NT2/D1 (cell line): ENCODE data around the gene FRMD4A.

Experiments used
- DNase-seq: peaks from one replicate; pipeline ENCODE4 v3.0.0-alpha.2; 2011; ENCODE audit warnings: low read depth, low spot score
- H3K27me3 ChIP-seq: 2 replicates; pipeline ENCODE4 v1.6.0; 2011; ENCODE audit warnings: mild to moderate bottlenecking; ENCODE audit not compliant: insufficient read length, insufficient read depth
- H3K36me3 ChIP-seq: 2 replicates; pipeline ENCODE4 v1.6.1; 2011; ENCODE audit warnings: mild to moderate bottlenecking, low read length, mixed read lengths; ENCODE audit not compliant: insufficient read depth, insufficient read length
- H3K4me1 ChIP-seq: 2 replicates; pipeline ENCODE4 v1.5.1; 2011; ENCODE audit not compliant: insufficient read depth, insufficient read length
- H3K4me3 ChIP-seq: 2 replicates; pipeline ENCODE4 v1.5.1; 2011; ENCODE audit warnings: low read depth; ENCODE audit not compliant: insufficient read length
- H3K9ac ChIP-seq: 2 replicates; pipeline ENCODE4 v1.6.0; 2011; ENCODE audit warnings: low read depth; ENCODE audit not compliant: insufficient read length
- H3K9me3 ChIP-seq: 2 replicates; pipeline ENCODE4 v1.5.1; 2011; ENCODE audit warnings: mild to moderate bottlenecking, low read length; ENCODE audit not compliant: insufficient read depth
- SUZ12 ChIP-seq: IDR thresholded peaks from 2 replicates; pipeline ENCODE4 v1.6.1; 2011; ENCODE audit not compliant: insufficient read length, insufficient read depth; ENCODE audit errors: extremely low read depth
- YY1 ChIP-seq: IDR thresholded peaks from 2 replicates; pipeline ENCODE4 v1.6.1; 2011; ENCODE audit not compliant: insufficient read length, insufficient read depth
- ZNF274 ChIP-seq: IDR thresholded peaks from 2 replicates; pipeline ENCODE4 v1.6.1; 2011; ENCODE audit warnings: mild to moderate bottlenecking, low read depth, low read length

FRMD4A gene

DNA sequence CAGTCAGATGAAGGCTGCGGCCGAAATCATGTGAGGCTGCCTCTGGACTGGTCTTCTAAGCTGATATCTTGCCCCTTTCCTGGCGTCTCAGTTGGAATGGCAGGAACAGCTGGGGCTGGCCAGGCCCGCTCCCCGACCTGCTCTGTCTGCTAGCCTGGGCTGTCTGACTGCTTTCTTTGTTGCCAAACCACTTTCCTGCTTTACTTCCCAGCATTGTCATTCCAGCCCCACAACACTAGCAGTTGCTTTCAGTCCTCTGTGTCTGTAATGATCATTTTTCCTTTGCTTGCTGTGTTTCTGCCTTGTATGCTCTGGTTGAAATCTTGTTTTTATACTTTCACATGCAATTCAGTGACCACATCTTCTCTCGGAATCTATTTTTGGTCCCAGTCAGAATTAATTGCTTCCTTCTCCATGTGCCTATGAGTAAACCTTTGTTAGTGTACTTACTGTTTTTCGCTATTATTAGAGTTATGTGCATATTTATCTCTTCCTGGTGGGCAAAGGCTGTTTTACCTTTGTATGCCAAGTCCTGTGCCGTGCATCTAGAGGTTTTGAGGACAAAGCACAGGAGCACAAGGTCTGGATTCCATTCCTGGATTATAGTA, 722.4 kb downstream of the FRMD4A start:
- H3K4me3 ChIP-seq, result no peak overlapping the region
- H3K9ac ChIP-seq, result no peak overlapping the region
- no peaks in the 10 kb centered on the region for H3K4me1 ChIP-seq
- TF ChIP-seq ZNF274 (no peak), YY1 (no peak), SUZ12 (no peak)
- H3K9me3 ChIP-seq, result no peaks in the 10 kb centered on the region
- no peak for DNase-seq
- H3K27me3 ChIP-seq, result no peaks in the 10 kb centered on the region
- H3K36me3 ChIP-seq, result peaks cover 22% of the 10 kb centered on the region

DNA sequence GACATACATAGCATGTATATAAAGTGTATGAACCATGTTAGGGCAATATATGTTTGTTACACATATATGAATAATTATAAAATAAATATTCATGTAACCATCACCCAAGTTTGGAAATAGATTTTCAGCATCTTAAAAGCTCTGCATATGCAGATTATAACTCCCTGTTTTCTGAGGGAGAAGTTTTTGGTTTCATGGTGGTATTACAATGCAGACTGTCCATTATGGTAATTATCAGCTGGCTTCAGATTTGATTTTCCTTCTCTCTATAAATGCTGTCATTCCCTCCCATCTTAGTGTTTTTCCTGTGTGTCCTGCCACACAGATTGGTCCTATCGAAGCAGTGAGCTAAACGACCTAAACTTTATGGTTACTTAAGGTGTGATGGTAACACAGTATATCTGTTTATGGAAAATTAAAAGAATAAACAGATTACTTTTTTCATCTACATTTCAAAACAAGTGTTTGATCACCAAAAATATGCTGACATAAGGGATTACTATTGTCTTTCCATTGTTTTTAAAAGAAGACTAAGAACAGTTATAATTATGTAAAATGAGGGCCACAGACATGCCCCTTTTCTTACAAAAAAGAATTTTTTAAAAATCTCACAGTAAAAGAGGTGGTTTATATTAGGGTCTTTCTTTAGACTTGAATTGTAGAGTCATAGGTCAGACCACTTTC, 726.2 kb downstream of the FRMD4A start:
- Histone ChIP-seq H3K9ac (no peak overlapping the region), H3K4me1 (no peaks in the 10 kb centered on the region), H3K9me3 (no peaks in the 10 kb centered on the region), H3K36me3 (peaks cover 16% of the 10 kb centered on the region), H3K4me3 (no peak overlapping the region), H3K27me3 (no peaks in the 10 kb centered on the region)
- TF ChIP-seq SUZ12, result no peak
- no peak for TF ChIP-seq YY1
- TF ChIP-seq ZNF274, result no peak
- no peak for DNase-seq

DNA sequence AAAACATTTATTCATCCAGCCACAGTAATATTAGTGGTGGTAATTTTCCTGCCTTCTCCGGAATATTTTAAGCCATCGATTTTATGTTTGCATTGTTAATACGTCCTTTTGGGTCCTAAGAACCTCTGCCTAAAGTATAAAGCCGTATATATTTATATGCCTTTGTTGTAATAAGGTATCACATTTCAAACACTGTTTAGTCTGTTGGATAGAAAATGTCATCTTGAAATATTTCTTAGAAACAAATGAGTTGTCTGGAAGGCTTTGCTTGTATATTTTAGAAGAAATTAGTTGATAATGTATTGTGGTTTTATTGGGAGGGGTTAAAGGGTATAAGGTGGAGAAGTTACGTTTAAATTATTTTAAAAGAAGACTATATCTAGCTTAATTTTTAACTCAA, 732.8 kb downstream of the FRMD4A start:
- no peaks in the 10 kb centered on the region for H3K36me3 ChIP-seq
- TF ChIP-seq SUZ12, result no peak
- no peak for TF ChIP-seq YY1
- TF ChIP-seq ZNF274, result no peak
- no peaks in the 10 kb centered on the region for H3K27me3 ChIP-seq
- no peak overlapping the region for H3K4me3 ChIP-seq
- no peak for DNase-seq
- no peak overlapping the region for H3K9ac ChIP-seq
- no peaks in the 10 kb centered on the region for H3K9me3 ChIP-seq
- H3K4me1 ChIP-seq, result no peaks in the 10 kb centered on the region

DNA sequence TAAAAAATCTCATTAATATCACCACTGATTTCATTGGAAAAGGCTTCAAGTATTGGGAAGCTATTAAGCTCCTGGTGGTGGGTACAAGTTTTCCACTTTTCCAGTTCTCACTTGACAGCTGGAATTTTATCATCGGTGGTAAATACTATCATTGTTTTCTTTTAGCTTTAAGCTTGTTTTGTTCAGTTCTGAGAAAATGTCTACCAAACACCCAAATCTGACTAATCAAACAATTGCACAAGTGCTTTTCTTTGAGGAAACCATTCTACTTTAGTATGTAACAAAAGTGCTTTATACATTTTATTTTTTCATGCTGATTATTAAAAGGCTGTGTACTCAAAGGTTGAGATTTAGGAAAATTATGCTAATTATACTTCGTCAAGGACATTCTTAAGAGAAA, 736.1 kb downstream of the FRMD4A start:
- TF ChIP-seq SUZ12 (no peak), ZNF274 (no peak), YY1 (no peak)
- Histone ChIP-seq H3K4me3 (no peak overlapping the region), H3K27me3 (no peaks in the 10 kb centered on the region), H3K36me3 (peaks cover 11% of the 10 kb centered on the region), H3K9ac (no peak overlapping the region), H3K4me1 (no peaks in the 10 kb centered on the region), H3K9me3 (no peaks in the 10 kb centered on the region)
- no peak for DNase-seq
